ENCODE results near the gene TCF12.
"Not testable (repeated sequence)": the region's sequence is repeated elsewhere in the genome, so short reads cannot be mapped to it uniquely, and the experiment has no call there.

Gene TCF12

DNA sequence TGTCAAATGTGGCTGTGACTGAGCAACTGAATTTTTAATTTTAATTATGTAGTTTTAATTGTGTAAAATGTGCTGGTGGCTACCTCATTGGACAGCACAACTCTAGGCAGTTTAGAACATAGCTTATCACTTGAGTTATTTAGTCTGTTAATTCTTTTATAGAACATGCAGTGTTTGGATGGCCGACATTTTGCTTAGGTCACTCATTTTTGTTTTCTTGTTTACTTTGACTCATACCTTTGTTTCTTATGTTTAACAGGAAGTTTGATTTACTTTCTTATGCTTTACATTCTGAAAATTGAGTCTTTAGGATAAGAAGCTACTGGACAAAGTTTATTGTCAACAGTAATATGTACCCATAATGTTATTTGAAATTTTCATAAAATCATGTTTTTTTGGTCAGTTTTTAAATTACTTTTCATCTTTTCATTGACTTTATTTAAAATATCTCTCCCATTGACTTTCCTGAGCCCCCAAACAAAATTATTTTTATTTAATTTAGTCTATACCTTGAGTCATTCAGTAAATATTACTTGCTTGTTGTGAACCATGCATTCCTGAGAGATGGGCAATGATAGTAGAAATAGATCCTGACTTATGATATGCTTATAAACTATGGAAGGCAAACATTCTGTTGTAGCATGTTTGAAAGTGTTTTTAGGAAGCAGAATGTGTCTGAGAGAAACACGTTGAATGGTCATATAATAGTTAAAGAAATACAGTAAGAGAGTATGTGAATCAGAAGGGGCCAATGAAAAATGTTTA, 60.6 kb downstream of the TCF12 start:
- no peak for DNase-seq (ENCODE audit: low spot score)

DNA sequence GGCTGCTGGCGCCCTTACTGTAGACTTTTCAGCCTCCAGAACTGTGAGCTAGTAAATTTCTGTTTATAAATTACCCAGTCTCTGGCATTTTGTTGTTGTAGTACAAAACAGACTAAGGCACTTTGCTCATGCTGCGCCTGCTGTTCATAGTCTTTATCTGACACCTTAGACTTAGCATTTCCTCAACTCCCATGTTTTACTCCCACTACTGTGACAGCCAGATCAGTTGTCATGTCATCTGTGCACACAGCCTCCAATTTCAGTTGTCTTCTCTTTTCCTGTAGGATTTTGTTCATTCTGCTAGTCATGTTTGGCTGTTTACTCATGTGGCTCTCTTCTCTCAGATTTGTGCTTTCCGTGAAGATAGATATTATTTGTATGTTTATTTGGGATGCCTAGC, 62.0 kb downstream of the TCF12 start:
- no peak for DNase-seq (ENCODE audit: low spot score)

DNA sequence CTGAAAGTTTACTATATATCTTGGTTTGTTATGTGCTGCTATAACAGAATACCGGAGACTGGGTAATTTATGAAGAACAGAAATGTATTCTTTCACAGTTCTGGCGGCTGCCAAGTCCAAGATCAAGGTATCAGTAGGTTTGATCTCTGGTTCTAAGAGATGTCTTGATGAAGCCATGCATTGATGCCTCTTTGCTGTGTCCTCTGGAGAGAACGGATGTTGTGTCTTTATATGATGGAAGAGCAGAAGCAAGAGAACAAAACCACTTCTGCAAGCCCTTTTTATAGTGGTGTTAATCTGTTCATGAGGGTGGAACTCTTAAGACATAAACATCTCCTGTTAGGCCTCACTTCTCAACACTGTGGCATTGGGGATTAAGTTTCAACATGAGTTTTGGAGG, 62.7 kb downstream of the TCF12 start:
- no peak for DNase-seq (ENCODE audit: low spot score)

DNA sequence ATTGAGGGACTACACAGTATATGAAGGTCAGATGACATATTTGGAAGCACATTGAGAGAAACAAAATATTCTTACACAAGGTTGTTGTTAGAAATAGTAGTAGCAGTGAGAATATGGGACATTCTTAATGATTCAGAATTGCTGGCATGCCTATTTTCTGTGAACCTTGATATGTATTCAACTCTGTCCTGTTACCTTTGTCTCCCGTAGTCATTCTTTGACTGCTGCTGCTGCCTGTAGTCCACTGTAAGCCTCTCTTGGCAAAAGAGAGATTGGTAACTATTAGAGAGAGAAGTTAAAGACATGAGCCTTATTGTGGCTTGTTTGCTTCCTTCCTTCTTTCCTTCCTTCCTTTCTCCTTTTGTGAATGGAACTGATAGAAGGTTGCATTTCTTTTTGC, 64.5 kb downstream of the TCF12 start:
- DNase-seq (ENCODE audit: low spot score): no peak

DNA sequence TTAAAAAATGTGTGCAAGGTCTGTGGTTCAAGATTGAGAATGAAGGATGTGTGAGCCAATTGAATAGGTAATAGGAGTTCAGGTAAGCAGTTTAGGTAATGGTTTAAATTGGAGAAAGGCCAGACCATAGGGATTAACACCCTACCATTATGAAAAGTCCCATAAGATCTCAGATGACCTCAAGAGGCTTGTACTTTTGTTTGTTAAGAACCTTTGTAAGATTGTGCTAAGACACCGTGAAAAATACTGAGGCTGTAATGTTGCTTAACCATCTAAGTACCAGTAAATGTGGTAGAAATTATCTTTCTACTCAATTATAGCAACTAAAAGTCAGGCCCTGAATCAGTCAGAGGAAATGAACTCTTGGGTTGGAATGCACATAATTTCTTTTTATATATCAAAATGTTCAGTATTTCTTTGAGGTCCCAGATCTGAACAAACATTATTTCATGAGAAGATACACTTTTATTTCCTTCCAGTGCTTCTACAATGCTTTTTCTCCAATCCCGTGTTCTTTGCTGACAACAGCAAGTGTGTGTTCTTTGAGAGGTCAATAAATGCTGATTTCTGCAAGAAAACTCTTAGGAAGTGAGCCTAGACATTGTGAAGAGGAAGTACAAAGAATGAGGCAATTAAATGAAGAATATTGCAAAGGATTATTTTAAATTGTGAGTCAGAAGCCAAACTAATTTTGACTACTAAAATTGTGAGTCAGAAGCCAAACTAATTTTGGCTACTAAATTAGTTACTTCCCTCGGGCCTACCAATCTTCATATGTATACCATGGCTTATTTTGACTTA, 66.4 kb downstream of the TCF12 start:
- no peak for DNase-seq (ENCODE audit: low spot score)

DNA sequence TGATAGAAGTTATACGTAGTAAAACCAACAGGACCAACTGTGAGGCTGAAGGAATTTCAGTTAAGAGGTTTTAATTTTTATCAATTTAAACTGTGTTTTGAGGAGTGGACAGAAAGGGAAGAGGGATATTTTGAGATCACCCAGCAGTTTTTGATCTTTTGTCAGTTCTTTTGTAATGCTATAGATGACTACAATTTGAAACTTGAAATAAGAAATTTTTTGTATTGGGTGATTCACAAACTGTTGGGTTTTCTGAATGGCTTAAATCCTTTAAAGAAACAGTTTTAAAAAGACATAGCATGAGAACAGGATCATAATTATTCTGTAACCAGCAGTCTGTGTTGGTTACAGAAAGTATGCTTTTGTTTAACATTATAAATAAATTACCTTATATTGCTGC, 67.4 kb downstream of the TCF12 start:
- no peak for DNase-seq (ENCODE audit: low spot score)

DNA sequence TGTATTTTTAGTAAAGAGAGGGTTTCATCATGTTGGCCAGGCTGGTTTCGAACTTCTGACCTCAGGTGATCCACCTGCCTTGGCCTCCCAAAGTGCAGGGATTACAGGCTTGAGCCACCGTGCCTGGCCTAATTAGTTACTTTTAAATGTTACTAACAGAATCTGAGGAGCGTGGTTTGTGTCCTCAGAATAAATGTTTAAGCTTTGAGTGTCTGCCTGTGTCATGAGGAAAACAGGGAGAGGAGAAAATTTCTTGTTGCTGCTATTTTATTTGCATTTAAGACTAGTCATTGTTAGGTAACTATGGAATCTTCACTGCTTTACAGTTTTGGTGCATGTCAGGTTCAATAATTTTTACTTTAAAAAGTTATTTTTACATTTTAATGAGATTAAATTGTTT, 68.8 kb downstream of the TCF12 start:
- DNase-seq (ENCODE audit: low spot score): no peak

DNA sequence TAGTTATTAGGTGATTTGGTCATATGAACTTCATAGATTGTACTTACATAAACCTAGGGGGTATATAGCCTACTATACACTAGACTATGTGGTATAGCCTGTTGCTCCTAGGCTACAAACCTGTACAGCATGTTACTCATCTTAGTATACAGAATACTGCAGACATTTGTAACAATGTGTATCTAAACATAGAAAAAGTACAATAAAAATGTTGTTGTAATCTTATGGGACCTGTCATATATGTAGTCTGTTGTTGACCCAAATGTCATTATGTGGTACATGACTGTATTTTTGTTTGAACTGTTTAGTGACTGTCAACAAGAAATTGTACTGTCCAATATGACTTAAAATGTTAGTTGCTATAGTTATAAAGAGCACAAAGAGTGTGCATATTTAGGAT, 69.8 kb downstream of the TCF12 start:
- no peak for DNase-seq (ENCODE audit: low spot score)

DNA sequence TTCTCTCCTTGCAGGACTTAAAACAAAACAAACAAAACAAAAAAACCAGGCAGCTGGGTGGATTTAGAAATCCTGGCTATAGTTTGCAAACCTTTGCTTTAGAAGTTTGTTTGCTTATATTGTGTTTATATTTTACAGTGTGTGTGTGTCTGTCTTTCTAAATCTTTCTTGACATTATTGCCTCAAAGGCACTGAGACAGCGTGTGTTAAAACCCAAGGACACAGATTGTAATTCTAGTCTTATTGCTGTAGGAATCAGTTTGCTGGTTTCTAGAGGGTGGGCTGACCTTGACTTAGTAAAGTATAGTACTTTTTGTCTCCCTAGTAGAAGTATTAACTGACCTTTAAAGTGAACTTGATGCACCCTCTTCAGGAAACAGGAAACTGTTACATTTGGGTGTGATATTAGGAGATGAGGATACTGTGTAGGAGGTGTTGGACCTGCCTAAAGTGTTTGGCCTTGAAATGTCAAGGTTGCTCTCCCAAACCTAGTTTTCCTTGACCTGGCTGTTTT, 71.0 kb downstream of the TCF12 start:
- no peak for DNase-seq (ENCODE audit: low spot score)

DNA sequence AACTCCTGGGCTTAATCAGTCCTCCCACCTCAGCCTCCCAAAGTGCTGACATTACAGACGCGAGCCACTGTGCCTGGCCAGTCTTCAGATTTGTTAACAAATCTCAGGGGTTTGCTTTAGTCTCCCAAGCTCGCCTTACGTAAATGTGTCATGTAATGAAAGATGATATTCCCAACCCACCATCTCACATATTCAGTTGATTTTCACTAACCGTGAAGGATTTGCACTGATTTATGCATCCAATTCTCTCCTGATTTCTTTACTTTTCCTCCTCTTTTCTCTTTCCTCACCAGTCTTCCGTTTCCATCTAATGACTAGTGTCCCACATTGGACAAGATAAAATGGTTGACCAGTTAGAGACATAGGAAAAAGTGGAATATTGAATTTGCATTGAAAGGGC, 72.6 kb downstream of the TCF12 start:
- DNase-seq (ENCODE audit: low spot score): no peak

DNA sequence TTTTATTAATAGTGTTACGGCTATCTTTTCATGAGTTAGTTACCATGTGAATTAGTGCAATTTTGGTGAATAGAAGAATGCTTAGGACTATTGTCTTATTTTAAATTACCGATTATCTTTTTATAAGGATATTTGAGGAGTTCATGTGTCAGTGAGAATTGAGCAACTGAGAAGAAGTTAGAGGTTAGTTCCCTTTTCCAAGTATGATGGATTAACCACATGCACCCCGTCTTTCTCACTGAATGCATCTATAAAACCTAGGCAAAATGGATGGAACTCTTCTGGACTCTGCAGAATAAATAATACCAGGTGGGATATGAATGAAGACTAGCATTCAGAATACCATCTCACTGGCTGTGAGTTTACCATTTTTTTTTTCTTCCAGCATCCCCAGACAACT, 74.3 kb downstream of the TCF12 start:
- no peak for DNase-seq (ENCODE audit: low spot score)

DNA sequence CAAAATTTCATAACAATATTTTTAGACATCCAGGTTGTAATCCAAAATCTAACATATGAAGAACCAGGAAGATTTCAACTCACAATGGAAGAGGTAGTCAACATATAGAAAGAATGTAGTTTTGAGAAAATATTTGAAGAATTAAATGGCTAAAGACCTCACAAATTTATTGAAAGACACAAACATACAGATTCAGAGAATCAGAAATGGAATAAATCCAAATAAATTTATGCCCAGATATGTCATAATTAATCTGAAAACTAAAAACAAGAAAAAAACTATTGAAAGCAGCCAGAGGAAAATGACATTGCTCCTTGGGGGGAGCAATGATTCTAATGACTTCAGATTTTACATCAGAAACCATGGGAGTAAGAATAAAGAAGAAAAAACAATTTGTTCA, 75.8 kb downstream of the TCF12 start:
- DNase-seq (ENCODE audit: low spot score): no peak

DNA sequence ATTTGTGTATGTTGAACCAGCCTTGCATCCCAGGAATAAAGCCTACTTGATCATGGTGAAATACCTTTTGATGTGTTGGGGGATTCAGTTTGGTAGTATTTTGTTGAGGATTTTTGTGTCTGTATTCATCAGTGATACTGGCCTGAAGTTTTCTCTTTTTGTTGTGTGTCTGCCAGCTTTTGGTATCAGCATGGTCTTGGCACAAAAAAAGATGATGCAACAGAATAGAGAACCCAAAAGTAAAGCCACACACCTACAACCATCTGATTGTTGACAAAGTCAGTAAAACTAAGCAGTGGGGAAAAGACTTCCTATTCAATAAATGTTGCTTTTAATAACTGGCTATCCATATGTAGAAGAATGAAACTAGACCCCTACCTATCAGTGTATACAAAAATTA, 77.6 kb downstream of the TCF12 start:
- DNase-seq (ENCODE audit: low spot score): no peak

DNA sequence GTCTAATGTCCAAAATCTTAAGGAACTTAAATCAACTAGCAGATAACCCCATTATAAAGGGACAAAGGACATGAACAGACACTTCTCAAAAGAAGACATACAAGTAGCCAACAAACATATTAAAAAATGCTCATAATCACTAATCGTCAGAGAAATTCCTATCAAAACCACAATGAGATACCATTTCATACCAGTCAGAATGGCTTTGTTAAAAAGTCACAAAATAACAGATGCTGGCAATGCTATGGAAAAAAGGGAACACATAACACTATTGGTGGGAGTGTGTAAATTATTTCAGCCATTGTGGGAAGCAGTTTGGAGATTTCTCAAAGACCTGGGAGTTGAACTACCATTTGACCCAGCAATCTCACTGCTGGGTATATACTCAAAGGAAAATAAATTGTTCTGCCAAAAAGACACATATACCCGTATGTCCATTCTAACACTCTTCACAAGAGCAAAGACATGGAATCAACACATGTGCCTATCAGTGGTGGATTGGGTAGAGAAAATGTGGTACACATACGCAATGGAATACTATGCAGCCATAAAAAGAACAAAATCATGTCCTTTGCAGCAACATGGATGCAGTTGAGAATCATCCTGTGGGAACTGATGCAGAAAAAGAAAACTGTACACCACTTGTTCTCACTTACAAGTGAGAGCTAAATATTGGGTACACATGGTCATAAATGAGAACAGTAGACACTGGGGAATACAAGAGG, 78.5 kb downstream of the TCF12 start:
- DNase-seq (ENCODE audit: low spot score): no peak

DNA sequence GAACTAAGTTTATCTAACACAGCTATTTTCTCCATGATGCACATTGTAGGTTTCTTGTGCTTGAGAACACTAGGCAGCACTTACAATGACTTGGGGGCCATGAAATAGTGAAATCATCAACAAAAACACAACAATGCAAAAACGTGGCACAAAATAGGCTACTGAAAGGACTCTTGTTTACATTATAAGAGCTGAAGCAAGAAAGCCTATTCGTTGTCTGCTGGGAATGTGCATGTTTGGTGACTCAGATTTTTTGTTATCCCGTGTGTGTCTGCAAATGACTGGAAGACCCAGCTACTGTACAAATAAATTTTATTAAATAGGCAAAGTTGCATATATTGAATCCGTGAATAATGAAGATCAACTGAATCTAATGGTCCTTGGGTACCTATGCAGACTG, 85.0 kb downstream of the TCF12 start:
- no peak for DNase-seq (ENCODE audit: low spot score)

DNA sequence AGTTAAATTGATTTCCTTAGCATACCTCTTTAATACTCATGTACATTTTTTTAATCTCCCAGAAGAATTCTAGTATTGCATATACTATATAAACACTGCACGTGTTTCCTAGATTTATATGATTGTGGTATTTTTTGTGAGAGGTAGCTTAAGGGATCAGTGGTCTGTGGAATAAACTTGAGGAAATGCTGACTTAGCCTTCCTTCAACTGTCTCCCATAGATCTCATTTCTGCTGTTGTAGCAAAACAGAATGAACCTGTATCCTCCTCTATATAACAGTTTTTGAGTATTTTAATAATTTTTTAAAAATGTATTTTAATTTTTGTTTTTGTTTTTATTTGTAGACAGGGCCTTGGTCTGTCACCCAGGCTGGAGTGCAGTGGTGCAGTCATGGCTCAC, 86.8 kb downstream of the TCF12 start:
- DNase-seq (ENCODE audit: low spot score): no peak

DNA sequence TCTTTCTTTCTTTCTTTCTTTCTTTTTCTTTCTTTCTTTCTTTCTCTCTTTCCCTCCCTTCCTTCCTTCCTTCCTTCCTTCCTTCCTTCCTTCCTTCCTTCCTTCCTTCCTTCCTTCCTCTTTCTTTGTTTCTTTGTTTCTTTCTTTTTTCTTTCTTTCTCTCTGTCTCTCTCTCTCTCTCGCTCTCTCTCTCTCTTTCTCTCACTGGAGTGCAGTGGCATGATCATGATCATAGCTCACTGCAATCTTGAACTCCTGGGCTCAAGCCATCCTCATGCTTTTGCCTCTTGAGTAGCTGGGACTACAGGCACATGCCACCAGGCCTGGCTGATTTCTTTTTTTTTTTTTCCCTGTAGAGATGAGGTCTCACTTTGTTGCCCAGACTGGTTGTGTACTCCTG, 89.4 kb downstream of the TCF12 start:
- DNase-seq (ENCODE audit: low spot score): not testable (repeated sequence)

DNA sequence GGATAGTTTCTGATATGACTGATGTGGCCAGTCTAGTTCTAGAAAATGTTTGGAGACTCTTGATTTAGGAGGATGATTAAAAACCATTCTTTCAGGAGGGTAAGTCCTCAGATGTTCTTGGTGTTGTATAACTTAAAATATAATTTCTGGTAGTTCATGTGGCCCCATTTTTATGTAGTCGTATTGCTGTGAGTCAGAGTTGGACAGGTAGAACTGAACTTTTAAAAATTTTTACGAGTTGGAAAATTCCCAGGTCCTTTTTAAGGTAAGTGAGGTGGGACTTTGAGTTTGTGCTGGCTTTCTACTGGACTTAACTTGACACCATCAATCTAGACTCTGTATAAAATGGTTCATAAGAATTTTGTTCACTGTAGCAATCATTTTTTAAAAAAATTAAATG, 92.3 kb downstream of the TCF12 start:
- no peak for DNase-seq (ENCODE audit: low spot score)

DNA sequence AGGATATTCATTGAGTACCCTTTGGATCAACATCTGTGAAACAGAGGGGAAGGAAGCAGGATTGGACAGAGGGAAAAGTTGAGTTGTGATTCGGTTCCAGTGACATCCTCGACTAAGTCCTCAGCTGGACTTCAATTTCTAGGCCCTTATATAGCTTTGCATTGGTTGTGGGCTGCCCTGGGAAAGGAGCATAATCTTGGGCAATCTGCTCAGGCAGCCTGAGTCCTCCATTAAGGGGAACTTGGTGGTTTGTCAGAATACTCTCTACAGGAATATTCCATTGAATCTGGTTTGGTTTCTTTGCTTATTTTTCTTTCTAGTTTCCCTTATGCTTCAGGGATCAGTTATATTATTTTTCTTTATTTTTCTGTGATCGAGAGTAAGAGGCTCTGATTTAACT, 94.1 kb downstream of the TCF12 start:
- DNase-seq (ENCODE audit: low spot score): no peak

DNA sequence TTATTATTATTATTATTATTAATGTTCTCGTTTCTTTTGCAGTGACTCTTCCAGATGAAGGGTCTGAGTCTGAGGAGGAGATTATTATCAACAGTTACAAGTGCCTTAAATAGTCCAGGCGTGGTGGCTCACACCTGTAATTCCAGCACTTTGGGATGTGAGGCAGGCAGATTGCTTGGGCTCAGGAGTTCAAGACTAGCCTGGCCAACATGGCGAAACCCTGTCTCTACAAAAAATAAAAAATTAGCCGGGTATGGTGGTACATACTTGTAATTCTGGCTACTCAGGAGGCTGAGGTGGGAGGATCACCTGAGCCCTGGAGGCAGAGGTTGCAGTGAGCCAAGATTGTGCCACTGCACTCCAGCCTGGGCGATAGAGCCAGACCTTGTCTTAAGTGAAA, 96.5 kb downstream of the TCF12 start:
- not testable (repeated sequence) for DNase-seq (ENCODE audit: low spot score)

DNA sequence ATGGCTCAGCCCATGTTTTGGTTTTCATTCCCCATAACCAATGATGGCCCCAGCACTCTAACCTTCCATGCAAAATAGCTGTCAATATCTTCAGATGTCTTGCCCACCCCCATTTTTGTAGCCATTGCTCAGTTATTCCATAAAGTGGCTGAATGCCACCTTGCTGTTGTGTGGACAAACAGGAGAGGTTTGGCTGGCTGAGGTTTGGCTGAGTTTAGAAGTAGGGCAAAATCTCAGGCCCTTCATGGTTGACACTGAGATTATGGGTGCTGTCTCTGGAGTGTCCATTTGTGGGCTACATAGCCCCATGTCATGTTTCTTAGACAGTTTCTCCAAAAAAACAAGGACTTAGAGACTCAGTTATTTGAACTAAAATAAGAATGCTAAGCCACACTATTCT, 96.9 kb downstream of the TCF12 start:
- no peak for DNase-seq (ENCODE audit: low spot score)

DNA sequence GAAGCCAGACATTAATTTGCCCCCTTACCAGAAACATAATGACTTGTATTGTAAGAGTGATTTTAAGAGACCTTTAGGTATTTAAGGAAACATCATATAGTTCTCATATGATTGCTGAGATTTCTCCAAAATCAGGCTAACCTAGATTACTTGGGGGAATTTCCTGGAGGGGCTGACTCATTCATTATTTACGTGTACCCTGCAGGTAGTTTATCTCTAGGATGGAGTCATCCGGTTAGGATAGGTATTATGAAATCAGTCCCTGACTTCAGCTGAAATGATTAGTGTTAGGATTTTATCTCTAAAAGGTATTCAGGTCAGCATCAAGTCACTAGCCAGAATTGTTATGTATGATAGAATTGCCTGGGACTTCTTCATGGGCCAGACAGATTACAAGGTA, 97.5 kb downstream of the TCF12 start:
- no peak for DNase-seq (ENCODE audit: low spot score)

DNA sequence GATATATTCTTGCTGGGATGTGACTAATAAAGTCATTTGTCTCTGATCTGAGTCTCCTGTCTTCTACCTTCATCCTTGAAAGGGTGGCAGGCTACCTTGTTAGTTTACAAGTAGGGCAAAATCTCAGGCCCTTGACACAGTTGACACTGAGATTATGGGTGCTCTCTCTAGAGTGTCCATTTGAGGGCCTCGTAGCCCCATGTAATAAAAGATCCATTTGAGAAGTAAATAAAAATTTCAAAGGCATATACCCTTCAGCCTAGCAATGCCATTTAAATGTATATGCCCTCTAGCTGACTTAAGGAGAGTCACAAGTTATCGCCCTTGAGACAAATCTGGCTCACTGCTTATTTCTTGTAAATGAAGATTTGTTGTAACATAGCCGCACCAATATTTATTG, 98.6 kb downstream of the TCF12 start:
- no peak for DNase-seq (ENCODE audit: low spot score)
